ENCODE data around the gene OR5T3.
"Not testable (repeated sequence)": the region's sequence is repeated elsewhere in the genome, so short reads cannot be mapped to it uniquely, and the experiment has no call there.

Gene OR5T3

GRCh38 chr11:56251954-56252353 lies at the start of gene OR5T3:
TSS of gene OR5T3 (plus strand) at chr11:56252254. CDS start at chr11:56252254, 0 bp downstream.
- DNase-seq (ENCODE audit: insufficient read length, low spot score) (no peak), FAIRE-seq (no peak)
- TF ChIP-seq POLR2A (IDR thresholded peaks at IDR 0.05; ENCODE audit: low read depth, low read length), result no peak

GRCh38 chr11:56207790-56208189 lies 44.3 kb upstream of the OR5T3 start:
- no peak for FAIRE-seq
- no peak for DNase-seq (ENCODE audit: insufficient read length, low spot score)
- TF ChIP-seq POLR2A (IDR thresholded peaks at IDR 0.05; ENCODE audit: low read depth, low read length), result no peak

- FAIRE-seq (no peak), DNase-seq (ENCODE audit: insufficient read length, low spot score) (no peak)
- no peak for TF ChIP-seq POLR2A (IDR thresholded peaks at IDR 0.05; ENCODE audit: low read depth, low read length)
These were observed 37.5 kb upstream of the OR5T3 start for GRCh38 chr11:56214537-56214936.

- not testable (repeated sequence) for DNase-seq (ENCODE audit: insufficient read length, low spot score); FAIRE-seq
These were observed 32.3 kb upstream of the OR5T3 start for GRCh38 chr11:56219735-56220134.

- no peak for FAIRE-seq
- no peak for TF ChIP-seq POLR2A (IDR thresholded peaks at IDR 0.05; ENCODE audit: low read depth, low read length)
- DNase-seq (ENCODE audit: insufficient read length, low spot score), result no peak
These were observed 17.9 kb upstream of the OR5T3 start, which contains the start of gene OR5T2 for GRCh38 chr11:56234155-56234554. TSS of gene OR5T2 (minus strand) at chr11:56234255. CDS start at chr11:56233062, 1,193 bp downstream.

GRCh38 chr11:56271092-56271491 lies 19.0 kb downstream of the OR5T3 start:
- no peak for TF ChIP-seq POLR2A (IDR thresholded peaks at IDR 0.05; ENCODE audit: low read depth, low read length)
- DNase-seq (ENCODE audit: insufficient read length, low spot score) (no peak), FAIRE-seq (no peak)

GRCh38 chr11:56273854-56274253 lies 21.8 kb downstream of the OR5T3 start, which contains the start of gene OR5T1:
TSS of gene OR5T1 (plus strand) at chr11:56274154. CDS start at chr11:56275639, 1,485 bp downstream.
- FAIRE-seq, result no peak
- no peak for DNase-seq (ENCODE audit: insufficient read length, low spot score)
- no peak for TF ChIP-seq POLR2A (IDR thresholded peaks at IDR 0.05; ENCODE audit: low read depth, low read length)

- no peak for TF ChIP-seq POLR2A (IDR thresholded peaks at IDR 0.05; ENCODE audit: low read depth, low read length)
- DNase-seq (ENCODE audit: insufficient read length, low spot score) (no peak), FAIRE-seq (no peak)
These were observed 40.1 kb downstream of the OR5T3 start, which contains the start of gene OR8H1 for GRCh38 chr11:56292154-56292553. TSS of gene OR8H1 (minus strand) at chr11:56292254. CDS start at chr11:56291062, 1,192 bp downstream.

GRCh38 chr11:56296898-56297297 lies 44.8 kb downstream of the OR5T3 start:
- TF ChIP-seq POLR2A (IDR thresholded peaks at IDR 0.05; ENCODE audit: low read depth, low read length), result no peak

More at GRCh38 chr11:56296898-56297297, 44.8 kb downstream of the OR5T3 start:
- DNase-seq (ENCODE audit: insufficient read length, low spot score), result no peak
- FAIRE-seq, result no peak

All from H54 (cell line).